DMS79 treated with DMSO at 0.1 percent for 48 hours (cell line): Measurements from ENCODE around the gene DHX8.

Experiments
- DNase-seq: peaks from one replicate; lab custom pipeline; 2025; lab: John Stamatoyannopoulos, UW

DHX8 gene

GRCh38 chr17:43526886-43527648, 43.3 kb downstream of the DHX8 start:
- no peak for DNase-seq

DNA sequence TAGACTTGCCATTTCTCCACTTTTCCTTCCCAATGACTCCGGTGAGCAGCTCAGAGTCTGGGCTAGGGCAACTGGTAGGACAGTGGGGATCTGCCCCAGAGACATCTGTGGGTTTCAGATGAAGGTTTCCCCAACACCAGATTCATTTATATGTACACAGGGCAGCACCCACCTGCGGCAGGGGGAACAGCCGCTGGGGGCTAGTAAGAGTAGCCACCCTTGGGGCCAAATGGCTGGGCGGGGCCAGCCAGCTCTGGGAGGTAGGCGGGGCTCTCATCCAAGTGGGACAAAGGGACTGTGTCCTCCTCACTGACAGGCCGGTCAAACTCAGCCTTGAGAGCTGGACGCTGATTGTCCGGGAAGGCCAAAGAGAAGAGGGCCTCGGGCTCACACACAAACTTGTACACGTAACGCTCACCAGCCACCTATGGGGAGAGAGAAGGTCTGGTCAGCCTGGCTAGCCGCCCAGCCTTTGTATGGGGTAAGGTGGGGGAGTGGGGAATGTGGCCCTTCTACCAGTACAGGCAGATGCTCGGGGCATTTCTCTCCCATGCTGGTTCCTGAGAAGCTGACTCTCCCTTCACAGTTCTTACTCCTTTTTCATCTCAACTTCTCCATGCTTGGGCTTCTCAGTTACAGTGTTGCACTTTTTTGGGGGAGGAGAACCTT, 44.7 kb downstream of the DHX8 start:
- DNase-seq: no peak

DNA sequence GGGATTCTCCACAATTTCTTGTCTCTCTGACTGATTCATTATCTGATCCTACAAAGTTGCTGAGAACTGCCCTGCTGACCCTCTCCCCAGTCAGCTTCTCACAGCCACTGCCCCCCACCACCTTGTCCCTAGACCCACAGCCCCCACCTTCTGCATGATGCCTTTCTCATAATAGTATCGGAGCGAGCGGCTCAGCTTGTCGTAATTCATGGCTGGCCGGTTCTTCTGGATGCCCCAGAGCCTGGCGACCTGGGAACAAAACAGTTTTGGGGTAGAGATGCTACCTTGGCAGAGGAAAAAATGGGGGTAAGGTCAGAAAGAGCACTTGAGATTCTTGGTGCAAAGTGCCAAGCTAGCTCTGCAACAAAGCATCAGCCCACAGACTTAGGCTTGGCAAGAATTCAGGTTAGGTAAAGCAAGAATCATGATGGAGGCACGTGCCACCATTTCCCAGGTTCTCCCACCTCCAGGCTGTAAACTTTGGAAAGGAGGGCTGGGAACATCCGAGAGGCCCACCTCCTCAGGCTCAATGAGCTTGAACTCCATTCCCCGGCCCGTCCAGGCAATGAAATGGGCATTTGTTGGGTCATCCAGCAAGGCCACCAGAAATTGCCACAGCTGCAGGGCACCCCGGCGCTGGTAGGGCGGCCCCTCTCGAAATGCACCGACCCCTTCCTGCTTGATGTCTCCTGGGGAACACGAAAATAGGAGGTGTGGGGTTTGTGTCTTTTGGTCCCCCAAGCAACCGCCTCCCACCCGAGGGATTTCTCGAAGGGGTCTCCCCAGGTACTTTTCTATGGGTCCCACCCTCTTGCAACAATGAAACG, 45.4 kb downstream of the DHX8 start:
- DNase-seq: no peak

GRCh38 chr17:43529947-43530287, 46.1 kb downstream of the DHX8 start:
- DNase-seq: no peak

- DNase-seq: peak; percentile 92
Observed at GRCh38 chr17:43530288-43531081, 46.7 kb downstream of the DHX8 start.

GRCh38 chr17:43531082-43531378, 47.3 kb downstream of the DHX8 start:
- no peak for DNase-seq

GRCh38 chr17:43531955-43532354, 48.2 kb downstream of the DHX8 start:
- DNase-seq: no peak

DNA sequence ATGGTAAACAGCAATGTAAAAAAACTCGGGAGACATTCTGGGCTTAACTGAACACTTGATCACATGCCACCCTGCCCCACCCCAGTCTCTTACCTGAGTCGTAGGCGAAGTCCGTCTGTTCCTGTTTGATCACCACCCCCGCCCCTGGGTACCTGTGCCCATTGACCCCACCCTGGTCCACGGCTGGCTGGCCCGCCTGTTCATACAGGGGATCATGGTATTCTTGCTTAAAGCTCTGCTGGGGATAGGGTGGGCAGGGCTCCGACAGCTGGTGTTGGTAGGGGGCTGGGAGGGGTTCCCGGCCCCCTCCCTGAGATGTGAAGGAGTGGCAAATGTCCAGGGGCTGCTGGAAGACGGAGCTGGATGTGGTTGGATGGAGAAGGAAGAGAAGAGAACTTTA, 48.8 kb downstream of the DHX8 start:
- DNase-seq: no peak

DNA sequence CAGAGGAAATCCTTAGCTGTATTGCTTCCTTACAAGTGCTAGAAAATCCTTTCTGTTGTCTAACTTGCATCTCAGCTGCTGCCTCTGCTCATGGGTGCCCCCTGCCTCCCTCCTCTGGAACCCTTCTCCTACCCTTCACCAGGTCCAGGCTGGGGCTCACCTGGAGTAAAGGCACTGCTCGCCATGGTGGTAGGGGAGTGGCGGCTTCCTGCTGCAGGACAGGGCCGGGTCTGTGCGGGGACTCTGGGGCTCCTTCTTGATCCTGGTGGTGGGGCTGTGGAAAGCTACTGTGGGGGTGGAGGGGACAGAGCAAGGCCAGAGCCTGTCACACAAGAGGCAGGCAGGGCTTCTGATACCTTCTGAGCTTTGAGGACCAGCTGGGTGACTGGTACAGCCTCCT, 49.9 kb downstream of the DHX8 start:
- DNase-seq: no peak

- no peak for DNase-seq
Observed at GRCh38 chr17:43534909-43535308, 51.1 kb downstream of the DHX8 start.

GRCh38 chr17:43536236-43536992, 52.6 kb downstream of the DHX8 start:
- DNase-seq: no peak

GRCh38 chr17:43540821-43541674, 57.3 kb downstream of the DHX8 start:
- no peak for DNase-seq

- DNase-seq: no peak
Observed at GRCh38 chr17:43542859-43543258, 59.1 kb downstream of the DHX8 start.

DNA sequence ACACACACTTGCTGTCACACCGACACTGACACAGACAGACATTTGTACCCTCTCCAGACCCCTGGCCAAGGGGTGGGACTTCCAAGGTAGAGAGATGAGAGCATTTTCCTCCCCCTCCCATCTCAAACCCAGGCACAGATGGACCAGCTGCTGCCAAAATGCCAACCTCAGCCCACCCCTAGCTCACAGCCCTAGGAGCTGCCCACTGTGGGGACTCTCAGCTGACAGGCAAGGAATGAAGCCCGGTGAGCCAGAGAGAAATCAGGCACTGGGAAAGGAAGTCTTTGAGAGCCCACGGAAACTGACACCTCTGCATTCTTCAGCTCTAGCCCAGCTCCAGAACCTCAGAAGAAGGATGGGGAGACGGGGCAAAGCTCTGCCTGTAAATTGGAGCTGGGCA, 59.5 kb downstream of the DHX8 start:
- no peak for DNase-seq

GRCh38 chr17:43543771-43544575, 60.2 kb downstream of the DHX8 start:
- DNase-seq: no peak

GRCh38 chr17:43545383-43545632, 61.5 kb downstream of the DHX8 start:
- DNase-seq: no peak

DNA sequence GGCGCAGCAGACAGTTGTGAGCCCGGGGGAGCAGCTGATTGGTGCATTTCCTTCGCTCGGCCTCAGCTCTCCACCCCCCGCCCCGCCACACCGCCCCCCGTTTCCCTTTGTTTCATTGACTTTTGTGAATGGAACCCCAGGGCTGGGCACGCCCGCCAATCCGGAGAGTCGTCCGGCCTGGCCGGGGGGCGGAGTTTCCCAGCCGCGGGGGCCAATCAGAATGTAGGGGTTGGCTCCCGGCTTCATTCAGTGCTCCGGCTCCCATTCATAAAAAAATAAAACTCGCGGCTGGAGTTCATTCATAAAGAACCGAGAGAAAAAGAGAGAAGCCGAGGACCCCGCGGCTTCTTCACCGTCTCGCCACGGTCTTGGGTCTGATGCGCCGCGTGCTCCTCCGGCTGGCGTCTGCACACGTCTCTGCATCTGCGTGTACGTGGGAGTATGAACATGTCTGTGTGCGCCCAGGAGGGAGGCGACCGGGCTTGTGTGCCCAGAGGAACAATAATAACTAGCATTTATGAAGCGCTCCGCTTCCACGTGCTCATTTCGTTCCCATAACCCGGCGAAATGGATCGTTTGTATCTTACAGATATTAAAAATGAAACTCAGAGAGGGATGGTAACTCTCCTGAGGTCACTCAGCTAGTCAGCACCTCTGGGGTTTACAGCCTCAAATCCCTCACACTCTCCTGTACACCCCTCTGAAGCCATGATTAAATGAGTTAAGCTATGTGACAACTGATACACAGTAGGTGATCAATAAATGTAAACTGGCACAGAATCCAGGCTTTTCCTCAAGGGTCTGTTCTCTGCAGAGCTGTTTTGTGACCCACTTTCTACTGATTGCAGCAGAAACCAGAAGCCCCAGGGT, 62.8 kb downstream of the DHX8 start, which contains the start of gene ETV4:
Gene ETV4, minus strand, starts transcription at position 22 of the 870 bp plus-strand sequence. CDS start 723 bp downstream, outside the sequence.
- peak; percentile 80 for DNase-seq

DNA sequence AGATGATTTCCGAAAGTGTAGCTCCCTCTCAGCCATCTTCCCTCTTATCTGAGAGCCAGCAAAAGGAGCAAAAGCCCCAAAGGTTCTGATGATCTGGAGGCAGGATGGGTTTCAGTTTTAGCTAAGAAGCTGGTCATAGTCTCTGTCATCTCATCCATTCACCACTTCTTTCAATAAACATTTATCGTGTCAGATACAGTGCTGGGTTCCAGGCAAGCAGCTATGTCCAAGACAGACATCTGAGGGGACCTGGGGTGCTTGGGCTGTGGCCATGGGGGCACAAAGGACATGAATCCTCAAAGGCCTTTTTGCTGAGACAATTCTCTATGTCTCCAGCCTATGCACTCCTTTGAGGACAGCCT, 63.4 kb downstream of the DHX8 start:
- no peak for DNase-seq

DNA sequence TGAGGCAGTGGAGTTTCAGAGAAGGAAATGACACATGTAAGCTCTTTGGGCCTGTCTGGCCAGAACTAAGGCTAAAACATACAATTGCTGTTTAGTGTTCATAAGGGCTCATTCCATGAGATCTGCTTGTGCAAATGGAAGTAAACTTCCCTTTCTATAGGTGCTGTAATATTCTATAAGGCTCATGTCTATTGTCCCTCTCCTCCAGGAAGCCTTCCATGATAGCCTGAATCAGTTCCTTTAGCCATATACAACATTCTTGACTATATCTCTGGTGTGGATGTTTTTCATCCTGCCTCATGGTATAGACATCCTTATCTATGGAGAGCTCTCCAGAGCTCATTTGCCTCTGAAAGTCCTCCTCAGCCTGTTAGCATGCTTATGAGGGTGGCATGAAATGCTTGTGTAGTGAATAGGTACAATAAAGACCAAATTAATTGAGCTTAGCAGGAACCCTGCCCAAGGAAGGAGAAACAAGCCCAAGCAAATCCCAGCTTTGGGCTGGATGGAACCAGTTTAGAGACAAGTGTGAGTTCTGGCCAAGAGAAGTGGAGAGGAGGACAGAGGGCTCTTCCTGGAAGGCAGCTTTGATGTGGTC, 64.0 kb downstream of the DHX8 start:
- peak; percentile 15 for DNase-seq
